Memory B cell (primary cell): ENCODE results near the gene NFATC2.

Experiments used
- ATAC-seq: fragments of 150-1000 bp; cut with Tn5 transposase; 2 replicates; pipeline ENCODE4 v1.10.0; 2021; ENCODE audit warnings: low read depth, mild to moderate bottlenecking, moderate library complexity
- DNase-seq, 2 donors: peaks; one replicate each; pipeline ENCODE4 v3.0.0; 2022; ENCODE audit warnings: low spot score in 2 of 2
- H3K27ac Mint-ChIP-seq: one replicate; pipeline ENCODE4 v1.8.0; 2022; ENCODE audit warnings: mild to moderate bottlenecking, moderate library complexity, mixed read lengths
- H3K27me3 Mint-ChIP-seq: one replicate; pipeline ENCODE4 v1.8.0; 2022; ENCODE audit warnings: mixed read lengths
- H3K36me3 Mint-ChIP-seq: one replicate; pipeline ENCODE4 v1.8.0; 2022; ENCODE audit warnings: mild to moderate bottlenecking, mixed read lengths
- H3K4me1 Mint-ChIP-seq: one replicate; pipeline ENCODE4 v1.8.0; 2022; ENCODE audit warnings: mixed read lengths
- H3K4me3 Mint-ChIP-seq: one replicate; pipeline ENCODE4 v1.8.0; 2022; ENCODE audit warnings: mild to moderate bottlenecking, moderate library complexity, mixed read lengths
- H3K9me3 Mint-ChIP-seq: one replicate; pipeline ENCODE4 v1.8.0; 2022; ENCODE audit warnings: mixed read lengths

NFATC2 gene

GRCh38 chr20:51399006-51399890 lies 143.3 kb downstream of the NFATC2 start:
- DNase-seq (no peak), ATAC-seq (no peak)
- no peaks in the 10 kb centered on the region for H3K27me3 Mint-ChIP-seq
- peak overlapping the region; percentile 99 for H3K27ac Mint-ChIP-seq
- H3K9me3 Mint-ChIP-seq = no peaks in the 10 kb centered on the region
- peaks cover 11% of the 10 kb centered on the region for H3K36me3 Mint-ChIP-seq
- no peak overlapping the region for H3K4me3 Mint-ChIP-seq
- H3K4me1 Mint-ChIP-seq = peaks cover 45% of the 10 kb centered on the region

GRCh38 chr20:51398552-51398951 lies 144.0 kb downstream of the NFATC2 start:
- no peaks in the 10 kb centered on the region for H3K27me3 Mint-ChIP-seq
- DNase-seq = no peak
- peak overlapping the region; percentile 99 for H3K27ac Mint-ChIP-seq
- peaks cover 11% of the 10 kb centered on the region for H3K36me3 Mint-ChIP-seq
- ATAC-seq = no peak
- H3K9me3 Mint-ChIP-seq = no peaks in the 10 kb centered on the region
- peaks cover 39% of the 10 kb centered on the region for H3K4me1 Mint-ChIP-seq
- no peak overlapping the region for H3K4me3 Mint-ChIP-seq

GRCh38 chr20:51398083-51398482 lies 144.4 kb downstream of the NFATC2 start:
- H3K9me3 Mint-ChIP-seq = no peaks in the 10 kb centered on the region
- no peak for DNase-seq
- peaks cover 35% of the 10 kb centered on the region for H3K4me1 Mint-ChIP-seq
- no peak overlapping the region for H3K27ac Mint-ChIP-seq
- no peaks in the 10 kb centered on the region for H3K27me3 Mint-ChIP-seq
- H3K4me3 Mint-ChIP-seq = no peak overlapping the region
- ATAC-seq = no peak
- H3K36me3 Mint-ChIP-seq = peaks cover 11% of the 10 kb centered on the region

- Mint-ChIP-seq H3K27ac (no peak overlapping the region), H3K9me3 (no peaks in the 10 kb centered on the region), H3K27me3 (no peaks in the 10 kb centered on the region), H3K4me3 (no peak overlapping the region), H3K4me1 (peaks cover 28% of the 10 kb centered on the region), H3K36me3 (peaks cover 13% of the 10 kb centered on the region)
- DNase-seq (no peak), ATAC-seq (no peak)
Observed at GRCh38 chr20:51397137-51397536, 145.4 kb downstream of the NFATC2 start.

GRCh38 chr20:51396365-51396909 lies 146.1 kb downstream of the NFATC2 start:
- no peaks in the 10 kb centered on the region for H3K9me3 Mint-ChIP-seq
- no peak for DNase-seq
- H3K36me3 Mint-ChIP-seq = peaks cover 13% of the 10 kb centered on the region
- no peak for ATAC-seq
- no peaks in the 10 kb centered on the region for H3K27me3 Mint-ChIP-seq
- no peak overlapping the region for H3K27ac Mint-ChIP-seq
- no peak overlapping the region for H3K4me3 Mint-ChIP-seq
- peaks cover 23% of the 10 kb centered on the region for H3K4me1 Mint-ChIP-seq

GRCh38 chr20:51394706-51395105 lies 147.8 kb downstream of the NFATC2 start:
- H3K27me3 Mint-ChIP-seq = no peaks in the 10 kb centered on the region
- peaks cover 8% of the 10 kb centered on the region for H3K4me1 Mint-ChIP-seq
- H3K4me3 Mint-ChIP-seq = no peak overlapping the region
- no peak for ATAC-seq
- peak overlapping the region; percentile 51 for H3K27ac Mint-ChIP-seq
- peaks cover 15% of the 10 kb centered on the region for H3K36me3 Mint-ChIP-seq
- DNase-seq = no peak
- no peaks in the 10 kb centered on the region for H3K9me3 Mint-ChIP-seq

- Mint-ChIP-seq H3K27me3 (no peaks in the 10 kb centered on the region), H3K9me3 (no peaks in the 10 kb centered on the region), H3K4me1 (peaks cover 6% of the 10 kb centered on the region), H3K36me3 (peaks cover 17% of the 10 kb centered on the region), H3K27ac (no peak overlapping the region), H3K4me3 (no peak overlapping the region)
- DNase-seq (no peak), ATAC-seq (no peak)
Observed at GRCh38 chr20:51393571-51393970, 148.9 kb downstream of the NFATC2 start.

GRCh38 chr20:51392614-51393186 lies 149.8 kb downstream of the NFATC2 start:
- H3K27ac Mint-ChIP-seq = no peak overlapping the region
- H3K36me3 Mint-ChIP-seq = peaks cover 16% of the 10 kb centered on the region
- no peaks in the 10 kb centered on the region for H3K9me3 Mint-ChIP-seq
- DNase-seq = no peak
- no peaks in the 10 kb centered on the region for H3K27me3 Mint-ChIP-seq
- H3K4me3 Mint-ChIP-seq = no peak overlapping the region
- no peak for ATAC-seq
- H3K4me1 Mint-ChIP-seq = peaks cover 7% of the 10 kb centered on the region

GRCh38 chr20:51391926-51392325 lies 150.6 kb downstream of the NFATC2 start:
- H3K4me3 Mint-ChIP-seq = no peak overlapping the region
- peaks cover 16% of the 10 kb centered on the region for H3K36me3 Mint-ChIP-seq
- ATAC-seq = no peak
- H3K27me3 Mint-ChIP-seq = no peaks in the 10 kb centered on the region
- DNase-seq = no peak
- H3K4me1 Mint-ChIP-seq = peaks cover 7% of the 10 kb centered on the region
- H3K27ac Mint-ChIP-seq = no peak overlapping the region
- H3K9me3 Mint-ChIP-seq = no peaks in the 10 kb centered on the region

- H3K9me3 Mint-ChIP-seq = no peaks in the 10 kb centered on the region
- peaks cover 15% of the 10 kb centered on the region for H3K36me3 Mint-ChIP-seq
- no peaks in the 10 kb centered on the region for H3K27me3 Mint-ChIP-seq
- no peak overlapping the region for H3K4me3 Mint-ChIP-seq
- H3K4me1 Mint-ChIP-seq = peaks cover 14% of the 10 kb centered on the region
- DNase-seq (no peak), ATAC-seq (no peak)
- peak overlapping the region; percentile 77 for H3K27ac Mint-ChIP-seq
Observed at GRCh38 chr20:51389543-51390264, 152.8 kb downstream of the NFATC2 start.

GRCh38 chr20:51388756-51389542 lies 153.6 kb downstream of the NFATC2 start:
- Mint-ChIP-seq H3K27me3 (no peaks in the 10 kb centered on the region), H3K9me3 (no peaks in the 10 kb centered on the region), H3K4me3 (no peak overlapping the region), H3K36me3 (peaks cover 12% of the 10 kb centered on the region), H3K27ac (peak overlapping the region; percentile 81), H3K4me1 (peaks cover 14% of the 10 kb centered on the region)
- DNase-seq = no peak
- ATAC-seq = no peak

GRCh38 chr20:51388227-51388626 lies 154.3 kb downstream of the NFATC2 start:
- no peaks in the 10 kb centered on the region for H3K27me3 Mint-ChIP-seq
- peak overlapping the region; percentile 31 for H3K27ac Mint-ChIP-seq
- H3K4me3 Mint-ChIP-seq = no peak overlapping the region
- ATAC-seq = no peak
- DNase-seq = no peak
- H3K9me3 Mint-ChIP-seq = no peaks in the 10 kb centered on the region
- H3K36me3 Mint-ChIP-seq = peaks cover 12% of the 10 kb centered on the region
- H3K4me1 Mint-ChIP-seq = peaks cover 14% of the 10 kb centered on the region

- ATAC-seq (no peak), DNase-seq (no peak)
- H3K27me3 Mint-ChIP-seq = no peaks in the 10 kb centered on the region
- peaks cover 10% of the 10 kb centered on the region for H3K36me3 Mint-ChIP-seq
- H3K4me3 Mint-ChIP-seq = no peak overlapping the region
- peaks cover 14% of the 10 kb centered on the region for H3K4me1 Mint-ChIP-seq
- H3K27ac Mint-ChIP-seq = peak overlapping the region; percentile 31
- H3K9me3 Mint-ChIP-seq = no peaks in the 10 kb centered on the region
Observed at GRCh38 chr20:51387125-51387875, 155.2 kb downstream of the NFATC2 start.
